ENCODE measurements around the gene SLC1A3.
A peak's percentile ranks its signal among the peaks of the same experiment; 100 is the strongest.

GRCh38 chr5:36690041-36690961, 83.9 kb downstream of the SLC1A3 start:
- peak; percentile 84 for TF ChIP-seq CTCF (conservative IDR thresholded peaks at IDR 0.05; ENCODE audit: low read depth, low read length)
- no peak for TF ChIP-seq EZH2 (IDR thresholded peaks at IDR 0.05; ENCODE audit: borderline replicate concordance, low read depth, low read length, poor library complexity, severe bottlenecking)

Data from A673 (cell line).